Liver (tissue), 9 donors: ENCODE results near the gene SCAF11. TPM values are rescaled to one million over a fixed set of nuclear protein-coding genes. Genes with fewer than 3 reads are reported as not detected.
"Not testable (repeated sequence)": the region's sequence is repeated elsewhere in the genome, so short reads cannot be mapped to it uniquely, and the experiment has no call there.

Source experiments
- DNase-seq: peaks from one replicate; pipeline ENCODE4 v3.0.0-alpha.2; 2017; ENCODE audit warnings: low spot score
- H3K27ac ChIP-seq, 2 donors: one replicate each; pipeline ENCODE4 v1.7.0; 2013; ENCODE audit warnings: inconsistent platforms in 2 of 2, low read length in 2 of 2, control low read depth in 1 of 2, low read depth in 1 of 2, mild to moderate bottlenecking in 1 of 2
- H3K27me3 ChIP-seq, 4 donors: one replicate each; pipeline versions ENCODE4 v1.6.1 to v1.7.0; 2013; ENCODE audit warnings: low read length in 3 of 4, inconsistent platforms in 1 of 4, mild to moderate bottlenecking in 1 of 4, moderate library complexity in 1 of 4; ENCODE audit not compliant: control insufficient read depth in 4 of 4, insufficient read depth in 4 of 4
- H3K36me3 ChIP-seq, 4 donors: one replicate each; pipeline versions ENCODE4 v1.6.1 to v1.7.0; 2013; ENCODE audit warnings: low read length in 3 of 4, mild to moderate bottlenecking in 3 of 4, low read depth in 1 of 4, moderate library complexity in 1 of 4; ENCODE audit not compliant: control insufficient read depth in 4 of 4, insufficient read depth in 3 of 4
- H3K4me1 ChIP-seq, 4 donors: one replicate each; pipeline versions ENCODE4 v1.6.1 to v1.7.0; 2013; ENCODE audit warnings: low read length in 3 of 4, mild to moderate bottlenecking in 3 of 4, moderate library complexity in 1 of 4; ENCODE audit not compliant: control insufficient read depth in 4 of 4, insufficient read depth in 4 of 4
- H3K4me3 ChIP-seq, 3 donors: one replicate each; pipeline versions ENCODE4 v1.6.1 to v1.7.0; 2013; ENCODE audit warnings: low read length in 3 of 3, control low read depth in 1 of 3, low read depth in 1 of 3, mild to moderate bottlenecking in 1 of 3
- H3K9ac ChIP-seq, 2 donors: one replicate each; pipeline ENCODE4 v1.7.0; 2013; ENCODE audit warnings: low read length in 2 of 2, mild to moderate bottlenecking in 2 of 2, moderate library complexity in 2 of 2, control low read depth in 1 of 2, low read depth in 1 of 2
- H3K9me3 ChIP-seq, 4 donors: one replicate each; pipeline versions ENCODE4 v1.6.1 to v1.7.0; 2013; ENCODE audit warnings: low read length in 3 of 4; ENCODE audit not compliant: control insufficient read depth in 4 of 4
- ATF3 ChIP-seq: IDR thresholded peaks from 2 replicates; pipeline ENCODE4 v1.6.1; 2016; ENCODE audit warnings: antibody characterized with exemption
- CTCF ChIP-seq: fragments of 150-350 bp; IDR thresholded peaks from 2 replicates; pipeline ENCODE4 v1.5.1; 2017; ENCODE audit warnings: improper control_type of control experiment, low read depth, low read length; ENCODE audit not compliant: missing input control
- EGR1 ChIP-seq, 2 donors: IDR thresholded peaks; 2 replicates each; pipeline ENCODE4 v1.6.1; 2016 to 2018; ENCODE audit warnings: antibody characterized with exemption in 2 of 2, low read depth in 2 of 2
- FOXA1 ChIP-seq: IDR thresholded peaks from 2 replicates; pipeline ENCODE4 v1.6.1; 2016; ENCODE audit warnings: antibody characterized with exemption
- FOXA2 ChIP-seq: IDR thresholded peaks from 2 replicates; pipeline ENCODE4 v1.6.1; 2016; ENCODE audit warnings: antibody characterized with exemption
- GABPA ChIP-seq, 2 donors: IDR thresholded peaks in 1 of 2; conservative IDR thresholded peaks in 1 of 2; 2 replicates each; pipeline ENCODE4 v1.6.1; 2016; ENCODE audit warnings: antibody characterized with exemption in 2 of 2, mild to moderate bottlenecking in 1 of 2, moderate library complexity in 1 of 2
- HNF4A ChIP-seq, 2 donors: conservative IDR thresholded peaks; 2 replicates each; pipeline ENCODE4 v1.6.1; 2016; ENCODE audit warnings: antibody characterized with exemption in 2 of 2, mild to moderate bottlenecking in 2 of 2
- HNF4G ChIP-seq: IDR thresholded peaks from 2 replicates; pipeline ENCODE4 v1.6.1; 2016; ENCODE audit warnings: antibody characterized with exemption
- JUND ChIP-seq, 2 donors: IDR thresholded peaks; 2 replicates each; pipeline ENCODE4 v1.6.1; 2016; ENCODE audit warnings: antibody characterized with exemption in 2 of 2
- MAX ChIP-seq: IDR thresholded peaks from 2 replicates; pipeline ENCODE4 v1.6.1; 2016; ENCODE audit warnings: antibody characterized with exemption
- NR2F2 ChIP-seq: IDR thresholded peaks from 2 replicates; pipeline ENCODE4 v1.6.1; 2016; ENCODE audit warnings: antibody characterized with exemption
- RAD21 ChIP-seq, 2 donors: IDR thresholded peaks; 2 replicates each; pipeline ENCODE4 v1.6.1; 2016; ENCODE audit warnings: antibody characterized with exemption in 2 of 2, mild to moderate bottlenecking in 2 of 2
- REST ChIP-seq: IDR thresholded peaks from 2 replicates; pipeline ENCODE4 v1.6.1; 2016; ENCODE audit warnings: antibody characterized with exemption, mild to moderate bottlenecking
- RXRA ChIP-seq, 2 donors: IDR thresholded peaks; 2 replicates each; pipeline ENCODE4 v1.6.1; 2017 to 2018; ENCODE audit warnings: antibody characterized with exemption in 2 of 2, mild to moderate bottlenecking in 1 of 2
- SP1 ChIP-seq: IDR thresholded peaks from 2 replicates; pipeline ENCODE4 v1.6.1; 2018; ENCODE audit warnings: antibody characterized with exemption, mild to moderate bottlenecking
- TAF1 ChIP-seq: conservative IDR thresholded peaks from 2 replicates; pipeline ENCODE4 v1.6.1; 2016; ENCODE audit warnings: antibody characterized with exemption, mild to moderate bottlenecking
- YY1 ChIP-seq: IDR thresholded peaks from 2 replicates; pipeline ENCODE4 v1.6.1; 2016; ENCODE audit warnings: antibody characterized with exemption, mild to moderate bottlenecking
- ZBTB33 ChIP-seq: IDR thresholded peaks from 2 replicates; pipeline ENCODE4 v1.6.1; 2016; ENCODE audit warnings: antibody characterized with exemption
- WGBS: extraction: QIAGEN DNeasy Blood & Tissue Kit; methylation state at CpG from one replicate; pipeline ENCODE4 v1.1.7; 2013; 5-methylcytosine and 5-hydroxymethylcytosine counted together
- polyA plus RNA-seq, 2 donors: library from polyadenylated mRNA; stranded (reverse) in 1 of 2; unstranded in 1 of 2; fragments of 200-250 nt in 1 of 2; fragments of >200 nt in 1 of 2; fragmentation: Nextera tagmentation in 1 of 2; extraction: Ambion mirVana in 1 of 2; gene quantifications; one replicate each; pipeline versions ENCODE4 v1.2.1 to v1.2.3, GENCODE V29; 2013 to 2015
- total RNA-seq, 2 donors: library from RNA; depleted of rRNA; stranded (reverse); fragments of >200 nt; gene quantifications; one replicate each; pipeline ENCODE4 v1.2.3, GENCODE V29; 2014
- donor health status: healthy.
- donor health status: healthy.
- donor health status: healthy.
- donor health status: healthy.
- donor health status: healthy.

SCAF11 gene
- total RNA-seq: 10 to 100 TPM; 38.4 to 80.0 TPM
- polyA plus RNA-seq: 10 to 100 TPM; 15.6 to 49.3 TPM

- Histone ChIP-seq H3K27ac (peak within 1 kb of the TSS; percentile 99 to 100), H3K9me3 (no peaks in the 10 kb centered on the region), H3K4me1 (peaks cover 6 to 31% (median 24%) of the 10 kb centered on the region in 4 donors), H3K27me3 (no peaks in the 10 kb centered on the region), H3K4me3 (peak within 1 kb of the TSS; percentile 66 to 90 (median 80)), H3K9ac (peak within 1 kb of the TSS; percentile 95 to 98), H3K36me3 (peaks cover 0 to 2% (median 0%) of the 10 kb centered on the region in 4 donors)
- DNase-seq: peak; percentile 100
- under 1% methylated on average over 54 of the region's 54 CpGs for WGBS
- TF ChIP-seq SP1 (peak; percentile 97), ZBTB33 (peak; percentile 37), CTCF (peak; percentile 99), GABPA (IDR thresholded peaks at IDR 0.05 in 1 of 2, conservative IDR thresholded peaks at IDR 0.05 in 1 of 2) (peak in 1 of 2 donors; percentile 47), HNF4G (peak; percentile 93), REST (peak; percentile 94), MAX (peak; percentile 98), HNF4A (conservative IDR thresholded peaks at IDR 0.05) (peak; percentile 93 to 98), TAF1 (peak; percentile 97), JUND (IDR thresholded peaks at IDR 0.05) (peak; percentile 51 to 60), RXRA (IDR thresholded peaks at IDR 0.05) (peak; percentile 74 to 79), YY1 (peak; percentile 94), NR2F2 (peak; percentile 86), FOXA1 (peak; percentile 22), ATF3 (no peak), FOXA2 (peak; percentile 56), RAD21 (IDR thresholded peaks at IDR 0.05) (peak; percentile 93), EGR1 (IDR thresholded peaks at IDR 0.05; ENCODE audit: low read depth in 2 of 2) (peak in 1 of 2 donors; percentile 81)
Observed at GRCh38 chr12:45990468-45991283, at the start of gene SCAF11. TSS of gene SCAF11 (minus strand) at chr12:45990574. CDS start at chr12:45964167, 26,407 bp downstream.

- H3K27ac ChIP-seq, H3K9me3 ChIP-seq, H3K4me3 ChIP-seq, H3K27me3 ChIP-seq, H3K9ac ChIP-seq, H3K4me1 ChIP-seq, H3K36me3 ChIP-seq, DNase-seq: not testable (repeated sequence)
- WGBS: 33% methylated on average over 4 of the region's 4 CpGs
Observed at GRCh38 chr12:46037066-46037465, 46.7 kb upstream of the SCAF11 start.
